Measurements from ENCODE around the gene OR6C3. TPM values are rescaled to one million over a fixed set of nuclear protein-coding genes. Genes with fewer than 3 reads are reported as not detected.

Gene OR6C3
- total RNA-seq, 1 experiment from 2014 or later: not detected

DNA sequence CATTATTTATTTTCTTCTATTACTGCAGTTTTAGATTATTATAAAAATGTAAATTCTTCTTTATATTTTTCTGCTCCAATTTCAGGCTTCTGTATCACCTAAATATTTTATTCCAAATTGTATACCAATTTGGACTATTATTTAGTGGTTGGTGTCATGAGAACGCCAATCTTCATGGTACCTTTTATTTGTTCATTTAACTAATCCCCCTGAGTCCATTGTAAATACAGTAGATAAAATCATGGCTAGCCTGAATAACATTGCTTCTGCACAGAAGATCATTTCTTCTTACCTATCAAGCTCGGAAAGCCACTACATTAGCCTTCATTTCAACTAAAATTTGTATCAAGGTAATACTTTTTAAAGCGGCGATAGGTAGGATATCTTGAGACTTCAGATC is 32.1 kb downstream of the OR6C3 start, which contains the start of gene OR6C75:
Gene OR6C75 (plus strand): TSS at position 301 of the 400 bp plus-strand sequence. CDS start 2,136 bp downstream, outside the sequence.
- no peak within 1 kb of the TSS for H3K27ac ChIP-seq (ENCODE audit: low read length)
- H3K27me3 ChIP-seq (ENCODE audit: low read length): no peaks in the 10 kb centered on the region
- H3K9me3 ChIP-seq (ENCODE audit: low read length): no peaks in the 10 kb centered on the region
- H2AFZ ChIP-seq (ENCODE audit: low read length): no peak within 1 kb of the TSS
- no peaks in the 10 kb centered on the region for H3K79me2 ChIP-seq (ENCODE audit: low read length)
- H4K20me1 ChIP-seq (ENCODE audit: insufficient read depth, low read depth, low read length): no peaks in the 10 kb centered on the region
- H3K4me1 ChIP-seq (ENCODE audit: low read length): no peaks in the 10 kb centered on the region
- no peaks in the 10 kb centered on the region for H3K9me2 ChIP-seq (replicated peaks; ENCODE audit: insufficient read depth, low read length)
- no peak within 1 kb of the TSS for H3K9ac ChIP-seq (ENCODE audit: low read length)
- no peak within 1 kb of the TSS for H3K4me2 ChIP-seq (ENCODE audit: low read depth, low read length, poor library complexity, severe bottlenecking)
- H3K4me3 ChIP-seq (ENCODE audit: low read length): no peak within 1 kb of the TSS
- no peaks in the 10 kb centered on the region for H3K36me3 ChIP-seq (ENCODE audit: insufficient read depth, low read length)
- no peak for DNase-seq

- Histone ChIP-seq H3K9me3 (ENCODE audit: low read length) (no peaks in the 10 kb centered on the region), H3K4me2 (ENCODE audit: low read depth, low read length, poor library complexity, severe bottlenecking) (no peak overlapping the region), H2AFZ (ENCODE audit: low read length) (no peak overlapping the region), H3K9me2 (replicated peaks; ENCODE audit: insufficient read depth, low read length) (no peaks in the 10 kb centered on the region), H3K4me3 (ENCODE audit: low read length) (no peak overlapping the region), H4K20me1 (ENCODE audit: insufficient read depth, low read depth, low read length) (no peaks in the 10 kb centered on the region), H3K27me3 (ENCODE audit: low read length) (no peaks in the 10 kb centered on the region), H3K27ac (ENCODE audit: low read length) (no peak overlapping the region), H3K4me1 (ENCODE audit: low read length) (no peaks in the 10 kb centered on the region), H3K9ac (ENCODE audit: low read length) (no peak overlapping the region), H3K79me2 (ENCODE audit: low read length) (no peaks in the 10 kb centered on the region), H3K36me3 (ENCODE audit: insufficient read depth, low read length) (no peaks in the 10 kb centered on the region)
- DNase-seq: no peak
Observed at GRCh38 chr12:55365086-55365485, 34.5 kb downstream of the OR6C3 start.

DNA sequence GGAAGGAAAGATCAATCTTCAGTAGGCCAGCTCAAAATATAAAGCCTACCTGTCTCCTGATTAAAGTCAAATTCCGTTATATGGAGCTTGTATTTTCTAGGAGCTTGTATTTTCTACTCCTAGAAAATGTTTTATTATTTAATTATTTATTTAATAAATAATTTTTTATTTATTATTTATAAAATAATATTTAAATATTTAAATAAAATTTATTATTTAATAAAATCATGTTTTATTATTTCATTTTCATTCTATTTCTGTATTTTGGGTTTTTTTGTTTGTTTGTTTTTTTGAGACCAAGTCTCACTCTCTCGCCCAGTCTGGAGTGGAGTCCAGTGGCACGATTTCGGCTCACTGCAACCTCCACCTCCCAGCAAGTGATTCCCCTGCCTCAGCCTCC is 42.0 kb downstream of the OR6C3 start:
- DNase-seq: no peak
- H3K4me3 ChIP-seq (ENCODE audit: low read length): no peak overlapping the region
- no peak overlapping the region for H3K27ac ChIP-seq (ENCODE audit: low read length)
- H3K36me3 ChIP-seq (ENCODE audit: insufficient read depth, low read length): no peaks in the 10 kb centered on the region
- no peak overlapping the region for H3K4me2 ChIP-seq (ENCODE audit: low read depth, low read length, poor library complexity, severe bottlenecking)
- H4K20me1 ChIP-seq (ENCODE audit: insufficient read depth, low read depth, low read length): no peaks in the 10 kb centered on the region
- no peaks in the 10 kb centered on the region for H3K79me2 ChIP-seq (ENCODE audit: low read length)
- no peak overlapping the region for H3K9ac ChIP-seq (ENCODE audit: low read length)
- no peak overlapping the region for H2AFZ ChIP-seq (ENCODE audit: low read length)
- H3K9me3 ChIP-seq (ENCODE audit: low read length): no peaks in the 10 kb centered on the region
- no peaks in the 10 kb centered on the region for H3K4me1 ChIP-seq (ENCODE audit: low read length)
- H3K27me3 ChIP-seq (ENCODE audit: low read length): no peaks in the 10 kb centered on the region
- no peaks in the 10 kb centered on the region for H3K9me2 ChIP-seq (replicated peaks; ENCODE audit: insufficient read depth, low read length)

Other genes with a start within 250 kb of the OR6C3 start
- not detected in 2 replicates for gene OR9K2, start 204.3 kb upstream of the OR6C3 start, total RNA-seq (2014; rRNA removed; shearing (Covaris generic); ENCODE audit: low replicate concordance)
- not detected in 2 replicates for gene OR10A7, start 109.7 kb upstream of the OR6C3 start, total RNA-seq (2014; rRNA removed; shearing (Covaris generic); ENCODE audit: low replicate concordance)
- gene OR6C74, start 86.1 kb upstream of the OR6C3 start, total RNA-seq (2014; rRNA removed; shearing (Covaris generic); ENCODE audit: low replicate concordance): not detected in 2 replicates
- gene OR6C6, start 34.2 kb upstream of the OR6C3 start, total RNA-seq (2014; rRNA removed; shearing (Covaris generic); ENCODE audit: low replicate concordance): not detected in 2 replicates
- not detected in 2 replicates for gene OR6C1, start 16.4 kb upstream of the OR6C3 start, total RNA-seq (2014; rRNA removed; shearing (Covaris generic); ENCODE audit: low replicate concordance)
- gene OR6C75, start 32.2 kb downstream of the OR6C3 start, total RNA-seq (2014; rRNA removed; shearing (Covaris generic); ENCODE audit: low replicate concordance): not detected in 2 replicates
- gene OR6C65, start 69.8 kb downstream of the OR6C3 start, total RNA-seq (2014; rRNA removed; shearing (Covaris generic); ENCODE audit: low replicate concordance): not detected in 2 replicates
- not detected in 2 replicates for gene OR6C76, start 95.5 kb downstream of the OR6C3 start, total RNA-seq (2014; rRNA removed; shearing (Covaris generic); ENCODE audit: low replicate concordance)
- not detected in 2 replicates for gene OR6C2, start 113.3 kb downstream of the OR6C3 start, total RNA-seq (2014; rRNA removed; shearing (Covaris generic); ENCODE audit: low replicate concordance)
- gene OR6C70, start 139.4 kb downstream of the OR6C3 start, total RNA-seq (2014; rRNA removed; shearing (Covaris generic); ENCODE audit: low replicate concordance): not detected in 2 replicates
- not detected in 2 replicates for gene OR6C68, start 161.6 kb downstream of the OR6C3 start, total RNA-seq (2014; rRNA removed; shearing (Covaris generic); ENCODE audit: low replicate concordance)
- gene OR6C4, start 218.9 kb downstream of the OR6C3 start, total RNA-seq (2014; rRNA removed; shearing (Covaris generic); ENCODE audit: low replicate concordance): not detected in 2 replicates
- not detected in 2 replicates for gene OR2AP1, start 241.7 kb downstream of the OR6C3 start, total RNA-seq (2014; rRNA removed; shearing (Covaris generic); ENCODE audit: low replicate concordance)